Measurements from ENCODE around the gene TGM2. TPM values are rescaled to one million over a fixed set of nuclear protein-coding genes. Genes with fewer than 3 reads are reported as not detected.

Gene TGM2
- total and polyA plus RNA-seq, 7 donors, result 6.5 to 104 (median 20.7) TPM

- intact Hi-C loops (cut with DNase I), result no loop called here
- Histone ChIP-seq H3K36me3 (no peaks in the 10 kb centered on the region), H3K27ac (no peak overlapping the region), H3K9me3 (no peaks in the 10 kb centered on the region), H3K4me1 (peaks cover 0 to 50% (median 33%) of the 10 kb centered on the region in 4 donors), H3K27me3 (no peaks in the 10 kb centered on the region), H3K4me3 (no peak overlapping the region)
- DNase-seq, result no peak
- TF ChIP-seq POLR2A (IDR thresholded peaks at IDR 0.05) (no peak), EP300 (IDR thresholded peaks at IDR 0.05) (no peak), CTCF (IDR thresholded peaks at IDR 0.05) (no peak), POLR2AphosphoS5 (IDR thresholded peaks at IDR 0.05) (no peak)
- 93 to 95% methylated on average over 4 of the region's 4 CpGs for WGBS, 2 donors
Observed at GRCh38 chr20:38114353-38114791, 50.7 kb downstream of the TGM2 start.

- Histone ChIP-seq H3K36me3 (no peaks in the 10 kb centered on the region), H3K27ac (no peak overlapping the region), H3K4me1 (peaks cover 0 to 55% (median 39%) of the 10 kb centered on the region in 4 donors), H3K27me3 (no peaks in the 10 kb centered on the region), H3K9me3 (no peaks in the 10 kb centered on the region), H3K4me3 (no peak overlapping the region)
- intact Hi-C loops (cut with DNase I), result loop anchor here (2.0 kb wide), 1 partner anchor 41 kb away; no protein-coding TSS in a partner anchor
- TF ChIP-seq POLR2A (IDR thresholded peaks at IDR 0.05) (no peak), CTCF (IDR thresholded peaks at IDR 0.05) (no peak), EP300 (IDR thresholded peaks at IDR 0.05) (no peak), POLR2AphosphoS5 (IDR thresholded peaks at IDR 0.05) (no peak)
- WGBS, 2 donors, result 50 to 57% methylated on average over 10 of the region's 10 CpGs
- DNase-seq, result no peak
Observed at GRCh38 chr20:38113401-38114325, 51.4 kb downstream of the TGM2 start.

- no peak overlapping the region for H3K27ac ChIP-seq
- no peak overlapping the region for H3K4me3 ChIP-seq
- no peaks in the 10 kb centered on the region for H3K27me3 ChIP-seq
- H3K4me1 ChIP-seq, result peaks cover 0 to 62% (median 46%) of the 10 kb centered on the region in 4 donors
- no peaks in the 10 kb centered on the region for H3K36me3 ChIP-seq
- intact Hi-C loops (cut with DNase I), result loop anchor here (2.0 kb wide), 1 partner anchor 42 kb away; no protein-coding TSS in a partner anchor
- no peaks in the 10 kb centered on the region for H3K9me3 ChIP-seq
- TF ChIP-seq EP300 (IDR thresholded peaks at IDR 0.05), result no peak
- TF ChIP-seq POLR2A (IDR thresholded peaks at IDR 0.05), result no peak
- TF ChIP-seq CTCF (IDR thresholded peaks at IDR 0.05), result no peak
- TF ChIP-seq POLR2AphosphoS5 (IDR thresholded peaks at IDR 0.05), result no peak
- no peak for DNase-seq
- WGBS, 2 donors, result 95 to 96% methylated on average over 8 of the region's 8 CpGs
Observed at GRCh38 chr20:38112930-38113294, 52.2 kb downstream of the TGM2 start.

GRCh38 chr20:38112261-38112929, 52.7 kb downstream of the TGM2 start:
- TF ChIP-seq POLR2A (IDR thresholded peaks at IDR 0.05), result no peak
- TF ChIP-seq POLR2AphosphoS5 (IDR thresholded peaks at IDR 0.05), result no peak
- no peak for TF ChIP-seq EP300 (IDR thresholded peaks at IDR 0.05)
- no peak for TF ChIP-seq CTCF (IDR thresholded peaks at IDR 0.05)
- no peak overlapping the region for H3K27ac ChIP-seq
- H3K4me3 ChIP-seq, result no peak overlapping the region
- no peaks in the 10 kb centered on the region for H3K36me3 ChIP-seq
- peaks cover 0 to 65% (median 49%) of the 10 kb centered on the region in 4 donors for H3K4me1 ChIP-seq
- H3K27me3 ChIP-seq, result no peaks in the 10 kb centered on the region
- no peak for DNase-seq
- 91 to 92% methylated on average over 14 of the region's 14 CpGs for WGBS, 2 donors
- H3K9me3 ChIP-seq, result no peaks in the 10 kb centered on the region
- intact Hi-C loops (cut with DNase I), result loop anchor here (2.0 kb wide), 1 partner anchor 42 kb away; no protein-coding TSS in a partner anchor
